ENCODE data around the gene FPGS. TPM values are rescaled to one million over a fixed set of nuclear protein-coding genes. Genes with fewer than 3 reads are reported as not detected.

FPGS gene
- polyA plus RNA-seq, 2 of the 4 experiments (the other 2 are of a cell fraction): 28.8 to 48.5 TPM

GRCh38 chr9:127812011-127812410 lies 9.3 kb downstream of the FPGS start:
- POLR2A ChIA-PET: interaction anchor here (0.6 kb wide), 1 partner anchor 9 kb away, joined by 3 read pairs; no protein-coding TSS in a partner anchor
- FAIRE-seq: no peak
- no peak for DNase-seq (ENCODE audit: low read depth in 1 of 2, low spot score in 1 of 2)

GRCh38 chr9:127812936-127813675 lies 10.4 kb downstream of the FPGS start:
- FAIRE-seq: no peak
- Histone ChIP-seq H3K4me1 (peaks cover 11% of the 10 kb centered on the region; the same call in 2 of the 3 replicates), H3K4me3 (no peak overlapping the region), H3K4me2 (no peak overlapping the region), H3K27ac (no peak overlapping the region), H3K9me3 (no peaks in the 10 kb centered on the region)
- ChIA-PET POLR2A (no interaction called here), CTCF (interaction anchor here (0.9 to 1.2 kb wide), 4 partner anchors 11 to 78 kb away, joined by 3 to 6 read pairs (median 4); partner anchors contain the start of genes CDK9 and TOR2A)
- no peak for DNase-seq (ENCODE audit: low read depth in 1 of 2, low spot score in 1 of 2)
- no peak for ATAC-seq
- WGBS (ENCODE audit: missing lambda C conversion rate): 92% methylated on average over 13 of the region's 19 CpGs
- TF ChIP-seq KDM5A (IDR thresholded peaks at IDR 0.05) (no peak), RNF2 (IDR thresholded peaks at IDR 0.05; ENCODE audit: borderline replicate concordance, low read depth) (no peak), TFCP2L1 (CRISPR knock-in tag; IDR thresholded peaks at IDR 0.05) (no peak), ZFP36 (IDR thresholded peaks at IDR 0.05; ENCODE audit: borderline replicate concordance, partially characterized antibody) (no peak), TP53 (CRISPR knock-in tag; IDR thresholded peaks at IDR 0.05) (no peak), RAD21 (conservative IDR thresholded peaks at IDR 0.05 in 1 of 2, IDR thresholded peaks at IDR 0.05 in 1 of 2) (no peak), KDM1A (IDR thresholded peaks at IDR 0.05; ENCODE audit: low read depth) (no peak), BHLHE40 (IDR thresholded peaks at IDR 0.05; ENCODE audit: low read depth, low read length) (no peak), POLR2AphosphoS2 (conservative IDR thresholded peaks at IDR 0.05; ENCODE audit: low read length) (no peak), EHF (CRISPR knock-in tag; IDR thresholded peaks at IDR 0.05) (no peak), HOXA7 (CRISPR knock-in tag; IDR thresholded peaks at IDR 0.05) (no peak), FOSB (CRISPR knock-in tag; IDR thresholded peaks at IDR 0.05) (no peak), RFX5 (IDR thresholded peaks at IDR 0.05) (no peak), RARB (CRISPR knock-in tag; IDR thresholded peaks at IDR 0.05) (no peak)
- TF ChIP-seq, protein P1, sequence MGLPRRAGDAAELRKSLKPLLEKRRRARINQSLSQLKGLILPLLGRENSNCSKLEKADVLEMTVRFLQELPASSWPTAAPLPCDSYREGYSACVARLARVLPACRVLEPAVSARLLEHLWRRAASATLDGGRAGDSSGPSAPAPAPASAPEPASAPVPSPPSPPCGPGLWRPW (IDR thresholded peaks at IDR 0.05): no peak

More at GRCh38 chr9:127812011-127812410, 9.3 kb downstream of the FPGS start:
- no peak for ATAC-seq
- Histone ChIP-seq H3K4me1 (peaks cover 11% of the 10 kb centered on the region; the same call in 2 of the 3 replicates), H3K4me3 (no peak overlapping the region), H3K9me3 (no peaks in the 10 kb centered on the region), H3K27ac (no peak overlapping the region), H3K4me2 (no peak overlapping the region)
- WGBS (ENCODE audit: missing lambda C conversion rate): 92% methylated on average over 6 of the region's 6 CpGs
- TF ChIP-seq SMC3 (IDR thresholded peaks at IDR 0.05) (no peak), RNF2 (IDR thresholded peaks at IDR 0.05; ENCODE audit: borderline replicate concordance, low read depth) (no peak), HEYL (CRISPR knock-in tag; IDR thresholded peaks at IDR 0.05) (no peak), JUNB (IDR thresholded peaks at IDR 0.05) (no peak), CEBPB (IDR thresholded peaks at IDR 0.05) (peak in 1 of 2 experiments; percentile 48; a peak in 1 of 4 replicates), RFX5 (IDR thresholded peaks at IDR 0.05) (no peak), FOSL2 (IDR thresholded peaks at IDR 0.05) (no peak), FOSL2 (CRISPR knock-in tag; IDR thresholded peaks at IDR 0.05) (peak; percentile 20; the same call in 1 of the 2 replicates), REST (IDR thresholded peaks at IDR 0.05) (no peak), CHD4 (IDR thresholded peaks at IDR 0.05; ENCODE audit: borderline replicate concordance) (no peak), ELK1 (IDR thresholded peaks at IDR 0.05; ENCODE audit: low read depth, low read length) (no peak), POLR2AphosphoS2 (conservative IDR thresholded peaks at IDR 0.05; ENCODE audit: low read length) (no peak), HOXB13 (CRISPR knock-in tag; IDR thresholded peaks at IDR 0.05; ENCODE audit: low read depth) (no peak), FOXS1 (CRISPR knock-in tag; IDR thresholded peaks at IDR 0.05) (no peak), TFCP2L1 (CRISPR knock-in tag; IDR thresholded peaks at IDR 0.05) (no peak), RCOR1 (IDR thresholded peaks at IDR 0.05; ENCODE audit: low read depth, low read length) (no peak), RARB (CRISPR knock-in tag; IDR thresholded peaks at IDR 0.05) (no peak)
- TF ChIP-seq, protein P2, sequence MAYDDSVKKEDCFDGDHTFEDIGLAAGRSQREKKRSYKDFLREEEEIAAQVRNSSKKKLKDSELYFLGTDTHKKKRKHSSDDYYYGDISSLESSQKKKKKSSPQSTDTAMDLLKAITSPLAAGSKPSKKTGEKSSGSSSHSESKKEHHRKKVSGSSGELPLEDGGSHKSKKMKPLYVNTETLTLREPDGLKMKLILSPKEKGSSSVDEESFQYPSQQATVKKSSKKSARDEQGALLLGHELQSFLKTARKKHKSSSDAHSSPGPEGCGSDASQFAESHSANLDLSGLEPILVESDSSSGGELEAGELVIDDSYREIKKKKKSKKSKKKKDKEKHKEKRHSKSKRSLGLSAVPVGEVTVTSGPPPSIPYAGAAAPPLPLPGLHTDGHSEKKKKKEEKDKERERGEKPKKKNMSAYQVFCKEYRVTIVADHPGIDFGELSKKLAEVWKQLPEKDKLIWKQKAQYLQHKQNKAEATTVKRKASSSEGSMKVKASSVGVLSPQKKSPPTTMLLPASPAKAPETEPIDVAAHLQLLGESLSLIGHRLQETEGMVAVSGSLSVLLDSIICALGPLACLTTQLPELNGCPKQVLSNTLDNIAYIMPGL (CRISPR knock-in tag; IDR thresholded peaks at IDR 0.05; ENCODE audit: borderline replicate concordance): no peak
- CTCF ChIA-PET: interaction anchor here (0.6 to 1.2 kb wide), 5 partner anchors 7 to 77 kb away, joined by 3 to 6 read pairs (median 4); partner anchors contain the start of genes FPGS and TOR2A

Measured in A549 (cell line).